ENCODE data around the gene PIANP.
"Not testable (repeated sequence)": the region's sequence is repeated elsewhere in the genome, so short reads cannot be mapped to it uniquely, and the experiment has no call there.

DNA sequence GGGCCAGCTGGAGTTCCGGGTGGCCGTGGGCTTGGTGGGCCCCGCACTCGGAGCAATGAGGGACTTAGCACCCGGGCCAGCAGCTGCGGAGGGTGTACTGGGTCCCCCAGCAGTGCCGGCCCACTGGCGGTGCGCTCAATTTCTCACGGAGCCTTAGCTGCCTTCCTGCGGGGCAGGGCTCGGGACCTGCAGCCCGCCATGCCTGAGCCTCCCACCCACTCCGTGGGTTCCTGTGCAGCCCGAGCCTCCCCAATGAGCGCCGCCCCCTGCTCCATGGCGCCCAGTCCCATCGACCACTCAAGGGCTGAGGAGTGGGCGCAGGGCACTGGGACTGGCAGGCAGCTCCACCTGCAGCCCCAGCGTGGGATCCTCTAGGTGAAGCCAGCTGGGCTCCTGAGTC lies 7.7 kb upstream of the PIANP start:
- TF ChIP-seq EZH2phosphoT487 (IDR thresholded peaks at IDR 0.05; ENCODE audit: borderline replicate concordance, low read depth, low read length), result not testable (repeated sequence)
- TF ChIP-seq, protein P1, sequence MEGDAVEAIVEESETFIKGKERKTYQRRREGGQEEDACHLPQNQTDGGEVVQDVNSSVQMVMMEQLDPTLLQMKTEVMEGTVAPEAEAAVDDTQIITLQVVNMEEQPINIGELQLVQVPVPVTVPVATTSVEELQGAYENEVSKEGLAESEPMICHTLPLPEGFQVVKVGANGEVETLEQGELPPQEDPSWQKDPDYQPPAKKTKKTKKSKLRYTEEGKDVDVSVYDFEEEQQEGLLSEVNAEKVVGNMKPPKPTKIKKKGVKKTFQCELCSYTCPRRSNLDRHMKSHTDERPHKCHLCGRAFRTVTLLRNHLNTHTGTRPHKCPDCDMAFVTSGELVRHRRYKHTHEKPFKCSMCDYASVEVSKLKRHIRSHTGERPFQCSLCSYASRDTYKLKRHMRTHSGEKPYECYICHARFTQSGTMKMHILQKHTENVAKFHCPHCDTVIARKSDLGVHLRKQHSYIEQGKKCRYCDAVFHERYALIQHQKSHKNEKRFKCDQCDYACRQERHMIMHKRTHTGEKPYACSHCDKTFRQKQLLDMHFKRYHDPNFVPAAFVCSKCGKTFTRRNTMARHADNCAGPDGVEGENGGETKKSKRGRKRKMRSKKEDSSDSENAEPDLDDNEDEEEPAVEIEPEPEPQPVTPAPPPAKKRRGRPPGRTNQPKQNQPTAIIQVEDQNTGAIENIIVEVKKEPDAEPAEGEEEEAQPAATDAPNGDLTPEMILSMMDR (conservative IDR thresholded peaks at IDR 0.05; ENCODE audit: low read length), result not testable (repeated sequence)

Data from OCI-LY7 (cell line).